Right atrium auricular region (tissue), 2 donors: ENCODE measurements around the gene VN1R5. TPM values are rescaled to one million over a fixed set of nuclear protein-coding genes. Genes with fewer than 3 reads are reported as not detected.

ENCODE experiments used
- DNase-seq: peaks from one replicate; pipeline ENCODE4 v3.0.0-alpha.2; 2019; ENCODE audit warnings: low spot score
- H3K27ac ChIP-seq, 2 donors: fragments of 200-600 bp; sonication (generic); 1 replicate in 1 of 2; 2 replicates in 1 of 2; pipeline ENCODE4 v1.5.1; 2016 to 2019
- H3K27me3 ChIP-seq, 2 donors: fragments of 200-600 bp; sonication (generic); one replicate each; pipeline versions ENCODE4 v1.5.1 to v1.6.0; 2017 to 2019
- H3K36me3 ChIP-seq: fragments of 200-600 bp; sonication (generic); one replicate; pipeline ENCODE4 v1.5.1; 2016
- H3K4me1 ChIP-seq, 2 donors: fragments of 200-600 bp; sonication (generic); one replicate each; pipeline versions ENCODE4 v1.5.1 to v1.6.0; 2017 to 2019
- H3K4me3 ChIP-seq, 2 donors: fragments of 200-600 bp; sonication (generic); 1 replicate in 1 of 2; 2 replicates in 1 of 2; pipeline ENCODE4 v1.5.1; 2017 to 2019; ENCODE audit warnings: mild to moderate bottlenecking in 1 of 2, moderate library complexity in 1 of 2
- H3K9me3 ChIP-seq, 2 donors: fragments of 200-600 bp; sonication (generic); one replicate each; pipeline ENCODE4 v1.5.1; 2019
- CTCF ChIP-seq, 2 donors: fragments of 200-600 bp; sonication (generic); IDR thresholded peaks; one replicate each; pipeline ENCODE4 v1.5.1; 2019; ENCODE audit warnings: antibody characterized with exemption in 2 of 2
- total RNA-seq, 2 donors: library from RNA; depleted of rRNA; stranded (reverse); fragments of >200 nt; gene quantifications; one replicate each; pipeline ENCODE4 v1.1.0, GENCODE V29; 2016

Gene VN1R5
- total RNA-seq, 2 donors from 2014 or later: not detected

DNA sequence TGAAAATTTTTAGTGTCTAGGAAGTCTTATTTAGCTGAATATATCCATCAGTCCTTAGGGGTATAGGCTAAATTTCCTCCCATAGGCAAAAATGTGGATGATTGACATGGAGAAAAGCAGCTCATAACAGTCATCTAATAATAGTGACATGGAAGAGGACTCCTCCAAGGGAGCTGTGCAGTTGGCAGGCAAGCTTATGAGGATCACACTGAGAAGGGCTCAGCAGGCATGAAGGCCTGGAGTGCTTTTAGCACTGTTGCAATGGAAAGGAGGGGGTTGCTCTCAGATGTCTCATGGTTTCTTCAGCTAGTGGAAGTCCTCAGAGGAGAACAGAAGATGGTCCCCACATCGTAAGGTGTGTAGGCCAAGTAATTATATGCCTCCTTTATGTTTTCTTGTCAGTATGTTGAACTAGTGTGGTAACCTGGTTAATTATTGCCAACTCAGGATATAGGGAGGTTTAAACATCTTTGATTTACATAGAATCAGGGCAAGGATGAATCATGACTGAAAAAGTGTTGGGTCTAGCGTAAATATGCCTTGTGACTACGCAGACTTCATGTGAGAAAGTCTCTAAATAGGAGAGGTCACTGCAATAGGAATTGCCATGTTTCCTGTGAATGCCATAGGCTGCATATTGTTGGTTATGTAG, 18.9 kb downstream of the VN1R5 start:
- DNase-seq: no peak
- Histone ChIP-seq H3K9me3 (peaks cover 0 to 8% of the 10 kb centered on the region in 2 donors), H3K27ac (no peak overlapping the region), H3K4me3 (no peak overlapping the region), H3K36me3 (no peaks in the 10 kb centered on the region), H3K27me3 (no peaks in the 10 kb centered on the region), H3K4me1 (no peaks in the 10 kb centered on the region)
- no peak for TF ChIP-seq CTCF (IDR thresholded peaks at IDR 0.05)

GRCh38 chr1:247277191-247277590, 21.3 kb downstream of the VN1R5 start:
- Histone ChIP-seq H3K9me3 (no peaks in the 10 kb centered on the region), H3K4me3 (no peak overlapping the region), H3K27me3 (no peaks in the 10 kb centered on the region), H3K27ac (no peak overlapping the region), H3K4me1 (no peaks in the 10 kb centered on the region), H3K36me3 (no peaks in the 10 kb centered on the region)
- no peak for DNase-seq
- TF ChIP-seq CTCF (IDR thresholded peaks at IDR 0.05): no peak

- Histone ChIP-seq H3K9me3 (no peaks in the 10 kb centered on the region), H3K4me3 (no peak overlapping the region), H3K27me3 (no peaks in the 10 kb centered on the region), H3K36me3 (no peaks in the 10 kb centered on the region), H3K27ac (no peak overlapping the region), H3K4me1 (no peaks in the 10 kb centered on the region)
- TF ChIP-seq CTCF (IDR thresholded peaks at IDR 0.05): no peak
- DNase-seq: no peak
These were observed 25.2 kb downstream of the VN1R5 start for GRCh38 chr1:247281001-247281574.

GRCh38 chr1:247286134-247286670, 30.3 kb downstream of the VN1R5 start:
- no peaks in the 10 kb centered on the region for H3K36me3 ChIP-seq
- TF ChIP-seq CTCF (IDR thresholded peaks at IDR 0.05): no peak
- DNase-seq: peak; percentile 36

GRCh38 chr1:247287460-247287859, 31.6 kb downstream of the VN1R5 start:
- no peaks in the 10 kb centered on the region for H3K4me1 ChIP-seq
- no peak overlapping the region for H3K27ac ChIP-seq
- TF ChIP-seq CTCF (IDR thresholded peaks at IDR 0.05): no peak
- no peaks in the 10 kb centered on the region for H3K36me3 ChIP-seq
- H3K4me3 ChIP-seq: no peak overlapping the region
- no peaks in the 10 kb centered on the region for H3K9me3 ChIP-seq
- H3K27me3 ChIP-seq: no peaks in the 10 kb centered on the region
- DNase-seq: peak; percentile 38

More at GRCh38 chr1:247286134-247286670, 30.3 kb downstream of the VN1R5 start:
- no peaks in the 10 kb centered on the region for H3K4me1 ChIP-seq
- H3K9me3 ChIP-seq: no peaks in the 10 kb centered on the region
- H3K4me3 ChIP-seq: no peak overlapping the region
- no peaks in the 10 kb centered on the region for H3K27me3 ChIP-seq
- H3K27ac ChIP-seq: no peak overlapping the region
